H1 (cell line): Measurements from ENCODE around the gene C14orf93. TPM values are rescaled to one million over a fixed set of nuclear protein-coding genes. Genes with fewer than 3 reads are reported as not detected.

Source experiments
- SP2 ChIP-seq: IDR thresholded peaks from 2 replicates; pipeline ENCODE4 v1.6.1; 2012; ENCODE audit warnings: mild to moderate bottlenecking, low read length, inconsistent platforms
- polyA plus RNA-seq, 7 experiments: library from polyadenylated mRNA; depleted of rRNA in 3 of 7; stranded (reverse) in 5 of 7; unstranded in 2 of 7; fragments of >200 nt in 5 of 7; fragments of 200-250 nt in 2 of 7; gene quantifications; 1 replicate in 5 of 7; 2 replicates in 1 of 7; 4 replicates in 1 of 7; pipeline versions ENCODE4 v1.2.1 to v1.2.3, GENCODE V29; 2011 to 2013; ENCODE audit warnings: missing spikeins in 2 of 7, mixed read lengths in 2 of 7
- total RNA-seq: library from RNA; stranded (reverse); fragmentation: NEBNext Ultra II Directional; extraction: Animal tissue kit (Norgen Biotek cat#: 25700); gene quantifications from 2 replicates; pipeline ENCODE4 v1.2.1, GENCODE V29; 2021

C14orf93 gene
- total and polyA plus RNA-seq, 2 of the 8 experiments (the other 6 are each of a cell fraction or from before 2014, with no cell fraction given), result 7.8 to 8.2 TPM

GRCh38 chr14:23025151-23025814 lies 15.3 kb upstream of the C14orf93 start (continued):
- TF ChIP-seq SP2, result no peak
- TF ChIP-seq, all 59 proteins: peak for 0
